ENCODE data around the gene SCAF4.

GRCh38 chr21:31684918-31685317, 47.0 kb downstream of the SCAF4 start:
- TF ChIP-seq CTCF (IDR thresholded peaks at IDR 0.05) (no peak), POLR2AphosphoS5 (IDR thresholded peaks at IDR 0.05) (no peak), EP300 (IDR thresholded peaks at IDR 0.05) (no peak), POLR2A (IDR thresholded peaks at IDR 0.05; ENCODE audit: low read depth) (no peak)

All from esophagus muscularis mucosa (tissue), 4 donors.